GM12875 (cell line): ENCODE measurements around the gene OSM.

ENCODE experiments used
- H3K4me3 ChIP-seq: one replicate; pipeline ENCODE4 v1.5.1; 2011; ENCODE audit warnings: low read depth, low read length, control low read depth
- TF ChIP-seq, protein P1 (sequence below): IDR thresholded peaks from 2 replicates; pipeline ENCODE4 v1.5.1; 2011; ENCODE audit warnings: low read depth, mild to moderate bottlenecking, control low read depth, inconsistent platforms, low read length, moderate library complexity, borderline replicate concordance; ENCODE audit not compliant: insufficient read depth

Gene OSM

GRCh38 chr22:30224161-30224857, 42.3 kb downstream of the OSM start:
- H3K4me3 ChIP-seq: no peak overlapping the region
- TF ChIP-seq, protein P1, sequence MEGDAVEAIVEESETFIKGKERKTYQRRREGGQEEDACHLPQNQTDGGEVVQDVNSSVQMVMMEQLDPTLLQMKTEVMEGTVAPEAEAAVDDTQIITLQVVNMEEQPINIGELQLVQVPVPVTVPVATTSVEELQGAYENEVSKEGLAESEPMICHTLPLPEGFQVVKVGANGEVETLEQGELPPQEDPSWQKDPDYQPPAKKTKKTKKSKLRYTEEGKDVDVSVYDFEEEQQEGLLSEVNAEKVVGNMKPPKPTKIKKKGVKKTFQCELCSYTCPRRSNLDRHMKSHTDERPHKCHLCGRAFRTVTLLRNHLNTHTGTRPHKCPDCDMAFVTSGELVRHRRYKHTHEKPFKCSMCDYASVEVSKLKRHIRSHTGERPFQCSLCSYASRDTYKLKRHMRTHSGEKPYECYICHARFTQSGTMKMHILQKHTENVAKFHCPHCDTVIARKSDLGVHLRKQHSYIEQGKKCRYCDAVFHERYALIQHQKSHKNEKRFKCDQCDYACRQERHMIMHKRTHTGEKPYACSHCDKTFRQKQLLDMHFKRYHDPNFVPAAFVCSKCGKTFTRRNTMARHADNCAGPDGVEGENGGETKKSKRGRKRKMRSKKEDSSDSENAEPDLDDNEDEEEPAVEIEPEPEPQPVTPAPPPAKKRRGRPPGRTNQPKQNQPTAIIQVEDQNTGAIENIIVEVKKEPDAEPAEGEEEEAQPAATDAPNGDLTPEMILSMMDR: no peak

DNA sequence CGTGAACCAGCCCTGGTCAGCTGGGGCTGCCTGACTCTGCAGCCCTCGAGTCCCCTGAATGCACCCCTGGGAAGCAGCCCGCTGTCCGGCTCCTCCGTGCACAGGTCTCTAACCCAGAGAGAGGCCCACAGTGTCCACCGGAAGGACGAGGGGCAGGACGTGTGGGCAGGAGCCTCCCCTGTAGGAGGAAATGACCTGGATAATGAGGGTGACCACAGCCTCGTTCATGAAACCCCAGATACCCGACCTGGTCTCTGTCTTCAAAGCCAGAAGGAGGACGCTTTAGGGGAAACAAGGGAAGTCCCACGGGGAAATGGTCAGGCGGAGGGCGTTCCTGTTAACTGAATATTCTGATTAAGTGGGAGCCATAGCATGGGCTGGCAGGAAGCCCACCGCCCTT, 43.3 kb downstream of the OSM start:
- TF ChIP-seq, protein P1: no peak

GRCh38 chr22:30222321-30222720, 44.3 kb downstream of the OSM start:
- TF ChIP-seq, protein P1: no peak
- H3K4me3 ChIP-seq: no peak overlapping the region

More for the DNA sequence above, 43.3 kb downstream of the OSM start:
- no peak overlapping the region for H3K4me3 ChIP-seq

- TF ChIP-seq, protein P1: no peak
- H3K4me3 ChIP-seq: no peak overlapping the region
Observed at GRCh38 chr22:30221121-30221992, 45.3 kb downstream of the OSM start.

DNA sequence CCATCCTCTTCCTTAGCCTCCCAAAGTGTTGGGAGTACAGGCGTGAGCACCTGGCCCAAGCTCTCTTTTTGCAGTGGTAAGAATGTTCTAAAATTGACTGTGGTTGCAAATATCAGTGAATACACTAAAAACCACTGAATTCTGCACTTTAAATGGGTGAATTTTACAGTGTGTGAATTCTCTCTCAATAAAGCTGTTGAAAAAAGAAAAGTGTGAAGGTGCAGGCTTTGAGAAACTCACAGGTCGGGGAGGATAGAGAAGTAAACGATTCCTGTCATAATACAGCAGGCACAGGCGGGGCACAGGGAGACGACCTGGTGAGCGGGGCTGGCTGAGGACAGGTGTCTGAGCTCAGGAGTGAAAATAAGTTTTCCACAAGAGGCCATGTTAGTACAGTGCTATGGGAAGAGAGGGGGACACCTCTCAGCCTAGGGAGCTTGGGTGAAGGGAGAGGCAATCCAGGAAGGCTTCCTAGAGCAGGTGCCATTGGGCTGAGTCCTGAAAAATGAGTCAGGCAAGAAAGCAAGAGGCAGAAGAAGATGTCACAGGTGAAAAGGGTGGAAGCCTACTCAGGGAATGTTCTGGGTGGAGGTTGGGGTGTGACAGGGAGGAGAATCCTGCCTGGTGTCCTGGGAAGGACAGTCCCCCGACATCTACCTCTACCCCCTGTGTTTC, 46.2 kb downstream of the OSM start:
- TF ChIP-seq, protein P1: no peak
- no peak overlapping the region for H3K4me3 ChIP-seq

DNA sequence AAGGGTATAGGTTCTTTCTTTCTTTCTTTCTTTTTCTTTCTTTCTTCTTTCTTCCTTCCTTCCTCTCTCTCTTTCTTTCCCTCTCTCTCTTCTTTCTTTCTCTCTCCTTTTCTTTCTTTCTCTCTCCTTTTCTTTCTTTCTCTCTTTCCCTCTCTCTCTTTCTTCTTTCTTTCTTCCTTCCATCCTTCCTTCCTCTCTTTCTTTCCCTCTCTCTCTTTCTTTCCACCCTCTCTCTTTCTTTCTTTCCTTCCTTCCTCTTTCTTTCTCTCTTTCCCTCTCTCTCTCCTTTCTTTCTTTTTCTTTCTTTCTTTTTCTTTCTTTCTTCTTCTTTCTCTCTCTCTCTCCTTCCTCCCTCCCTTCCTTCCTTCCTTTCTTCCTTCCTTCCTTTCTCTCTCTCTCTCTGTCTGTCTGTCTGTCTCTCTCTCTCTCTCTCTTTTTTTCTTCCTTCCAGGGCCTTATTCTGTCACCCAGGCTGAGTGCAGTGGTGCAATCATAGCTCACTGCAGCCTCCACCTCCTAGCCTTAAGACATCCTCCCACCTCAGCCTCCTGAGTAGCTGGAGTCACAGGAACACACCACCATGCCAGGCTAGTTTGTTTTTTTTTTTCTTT, 46.9 kb downstream of the OSM start:
- TF ChIP-seq, protein P1: no peak

More for the DNA sequence above, 46.9 kb downstream of the OSM start:
- H3K4me3 ChIP-seq: no peak overlapping the region
